GM18508 (cell line): ENCODE data around the gene TDRD3.

Experiments
- ATAC-seq: cut with Tn5 transposase; IDR thresholded peaks from one replicate; pipeline ENCODE4 v1.9.1; 2021; ENCODE audit warnings: moderate number of reproducible peaks; ENCODE audit not compliant: insufficient read depth, unreplicated experiment

The TDRD3 gene

GRCh38 chr13:60562096-60562780, 165.2 kb downstream of the TDRD3 start:
- ATAC-seq, result no peak

- ATAC-seq, result no peak
Measured at GRCh38 chr13:60571571-60571970, 174.6 kb downstream of the TDRD3 start.

GRCh38 chr13:60572003-60572798, 175.2 kb downstream of the TDRD3 start:
- no peak for ATAC-seq

GRCh38 chr13:60572855-60573254, 175.8 kb downstream of the TDRD3 start:
- no peak for ATAC-seq

DNA sequence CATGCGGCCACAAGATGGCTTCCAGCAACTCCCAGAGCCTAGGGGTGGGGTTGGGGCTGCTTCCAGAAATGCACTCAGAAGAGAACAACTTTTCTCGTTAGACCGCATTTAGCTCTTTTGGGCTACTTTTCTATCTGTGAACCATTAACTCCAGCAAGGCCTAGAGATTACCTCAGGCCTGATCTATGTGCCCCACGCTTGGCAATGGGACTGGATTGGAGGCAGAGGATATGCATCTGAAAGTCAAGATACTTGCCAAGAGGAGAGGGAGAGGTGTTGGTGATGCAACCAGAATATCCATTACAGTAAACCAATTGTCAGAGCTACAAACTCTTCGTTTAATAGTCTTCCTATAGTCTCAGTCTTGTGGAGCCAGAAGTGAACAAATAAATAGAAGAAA, 177.7 kb downstream of the TDRD3 start:
- ATAC-seq, result no peak

DNA sequence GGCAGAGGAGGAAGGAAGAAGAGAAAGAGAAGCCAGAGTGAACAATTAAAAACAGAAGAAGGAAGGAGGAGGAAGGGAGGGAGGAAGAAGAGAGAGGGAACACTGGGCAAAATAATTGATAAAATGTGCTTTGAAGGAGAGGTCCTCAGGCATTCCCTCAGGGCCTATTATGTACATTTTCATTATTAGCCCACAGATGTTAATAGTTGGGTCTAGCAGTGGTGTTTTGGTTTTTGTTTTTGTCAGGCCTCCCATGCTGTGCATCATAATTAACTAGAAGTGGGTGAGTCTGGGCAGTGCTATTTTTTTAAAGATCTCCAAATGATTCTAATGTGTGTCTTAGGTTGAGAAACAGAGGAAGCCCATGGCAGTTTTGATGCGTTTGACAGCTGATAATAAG, 178.1 kb downstream of the TDRD3 start:
- no peak for ATAC-seq

- no peak for ATAC-seq
Measured at GRCh38 chr13:60577761-60578160, 180.7 kb downstream of the TDRD3 start.

GRCh38 chr13:60583196-60583888, 186.3 kb downstream of the TDRD3 start:
- no peak for ATAC-seq

DNA sequence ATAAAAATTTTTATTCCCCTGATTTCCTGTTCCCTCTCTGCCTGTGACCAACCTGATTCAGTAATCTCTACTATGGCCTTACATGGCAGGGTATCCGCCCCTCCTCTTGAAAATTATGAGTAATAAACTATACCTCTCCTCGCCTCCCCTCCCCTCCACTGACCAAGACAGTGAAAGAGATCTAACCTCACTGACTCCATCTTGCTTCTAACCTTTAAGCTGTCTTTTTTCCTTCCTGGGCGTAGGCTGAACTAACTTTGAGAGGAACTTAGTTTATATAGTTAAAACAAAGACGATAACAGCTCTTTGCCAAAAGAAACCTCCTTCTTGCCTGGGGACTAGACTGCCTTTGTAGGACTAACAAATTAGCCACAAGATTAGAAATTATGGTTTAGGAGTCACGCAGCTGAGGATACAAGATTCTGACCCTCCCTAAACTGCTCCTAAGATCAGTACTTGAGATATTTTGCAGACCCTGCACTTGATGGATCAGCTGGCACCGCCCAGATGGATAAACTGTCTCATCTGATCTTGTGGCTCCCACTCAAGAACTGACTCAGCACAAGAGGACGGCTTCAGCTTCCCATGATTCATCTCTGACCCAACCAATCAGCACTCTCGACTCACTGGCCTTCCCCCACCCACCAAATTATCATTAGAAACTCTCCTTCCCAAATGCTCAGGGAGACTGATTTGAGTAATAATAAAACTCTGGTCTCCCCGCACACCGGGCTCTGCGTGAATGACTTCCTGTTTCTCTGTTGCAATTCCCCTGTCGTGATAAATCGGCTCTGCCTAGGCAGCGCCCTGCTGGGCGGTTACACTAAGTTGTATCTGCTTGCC, 187.1 kb downstream of the TDRD3 start:
- ATAC-seq, result no peak

DNA sequence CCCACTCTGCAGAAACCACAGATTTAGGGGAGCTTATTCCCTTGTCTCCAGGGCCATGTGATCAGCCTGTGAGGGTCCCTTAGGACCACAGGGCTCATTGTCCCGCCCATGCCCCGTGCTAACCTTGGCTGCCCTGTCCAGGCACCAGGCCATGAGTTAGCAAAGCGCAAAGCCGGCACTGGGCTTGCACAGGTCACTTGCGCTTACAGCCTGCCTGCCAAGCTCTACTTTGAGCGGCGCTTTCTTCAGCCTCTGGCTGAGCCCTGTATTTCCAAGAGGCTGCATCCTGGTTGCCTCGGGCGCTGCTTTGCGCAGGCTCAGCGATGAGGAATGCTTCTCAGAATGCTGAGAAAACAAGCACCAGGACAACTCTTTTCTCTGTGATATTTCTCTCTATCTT, 188.0 kb downstream of the TDRD3 start:
- ATAC-seq, result no peak

- no peak for ATAC-seq
Measured at GRCh38 chr13:60590800-60591747, 194.1 kb downstream of the TDRD3 start.

- ATAC-seq, result no peak
Measured at GRCh38 chr13:60603049-60603448, 206.0 kb downstream of the TDRD3 start.

- ATAC-seq, result no peak
Measured at GRCh38 chr13:60604058-60604457, 207.0 kb downstream of the TDRD3 start.

DNA sequence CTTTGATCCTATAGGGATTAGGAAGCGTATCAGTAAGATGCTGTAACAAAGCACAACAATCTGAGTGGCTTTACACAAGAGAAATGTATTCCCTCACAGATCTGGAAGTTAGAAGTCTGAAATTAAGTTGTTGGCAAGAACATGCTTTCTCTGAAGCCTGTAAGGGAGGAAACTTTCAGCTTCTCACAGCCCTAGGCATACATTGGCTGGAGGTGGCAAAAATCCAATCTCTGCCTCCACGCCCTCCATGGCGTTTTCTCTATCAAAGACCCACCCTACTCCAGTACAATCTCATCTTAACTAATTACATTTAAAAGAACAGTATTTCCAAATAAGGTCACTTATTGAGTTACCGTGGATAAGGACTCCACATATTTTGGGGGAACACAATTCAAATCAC, 211.9 kb downstream of the TDRD3 start:
- no peak for ATAC-seq

GRCh38 chr13:60611523-60611922, 214.5 kb downstream of the TDRD3 start:
- no peak for ATAC-seq

DNA sequence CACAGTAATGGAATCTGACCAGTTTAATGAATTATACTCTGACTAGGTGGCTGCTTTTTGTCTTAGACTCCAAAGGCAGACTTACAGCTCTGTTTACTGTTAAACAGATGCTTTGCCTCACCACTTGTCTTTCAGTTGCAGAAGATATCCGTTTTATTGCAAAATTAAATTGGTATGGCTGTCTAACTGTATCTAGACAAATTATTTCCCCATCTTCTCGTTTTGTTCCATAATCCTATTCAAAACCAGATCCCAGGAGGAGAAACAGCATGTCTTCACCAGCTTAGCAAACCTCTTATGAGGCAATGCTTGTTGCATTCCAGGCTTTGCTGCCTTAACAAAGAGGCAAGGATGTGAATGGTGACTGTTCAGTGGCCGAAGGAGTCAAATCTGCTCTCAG, 215.6 kb downstream of the TDRD3 start:
- no peak for ATAC-seq

GRCh38 chr13:60613080-60613479, 216.1 kb downstream of the TDRD3 start:
- no peak for ATAC-seq

- ATAC-seq, result no peak
Measured at GRCh38 chr13:60617991-60618733, 221.1 kb downstream of the TDRD3 start.

GRCh38 chr13:60619461-60619860, 222.4 kb downstream of the TDRD3 start:
- no peak for ATAC-seq
